HepG2 (cell line): ENCODE measurements around the gene GUCY2D. TPM values are rescaled to one million over a fixed set of nuclear protein-coding genes. Genes with fewer than 3 reads are reported as not detected.

ENCODE experiments used
- ATAC-seq: fragments of 200-7000 bp; cut with Tn5 transposase; 3 replicates; pipeline ENCODE4 v1.9.1; 2020; ENCODE audit warnings: mild to moderate bottlenecking, moderate library complexity
- BruUV-seq: library from RNA; stranded (reverse); fragments of 400-500 nt; replicated peaks from 2 replicates; lab custom pipeline; 2021; lab: Mats Ljungman, UMichigan
- CTCF ChIA-PET: fragments of 300-600 bp; formaldehyde crosslinking; extraction: SDS; loops from one replicate; lab custom pipeline; 2021; ENCODE audit warnings: low total read pairs, inconsistent platforms, low intra/inter-chr PET ratio; lab: Yijun Ruan, JAX
- POLR2A ChIA-PET: fragments of 350-600 bp; sonication (Branson Sonifier 250); formaldehyde crosslinking; loops from one replicate; lab custom pipeline; 2020; ENCODE audit warnings: antibody characterized with exemption, inconsistent platforms; lab: Yijun Ruan, JAX
- DNase-seq: peaks from one replicate; pipeline ENCODE4 v3.0.0-alpha.2; 2015; ENCODE audit warnings: low spot score
- FAIRE-seq: peaks from 3 replicates; lab custom pipeline; 2011; peaks lifted over from hg19 to GRCh38; lab: Jason Lieb, UNC
- H2AFZ ChIP-seq: one replicate; pipeline ENCODE4 v1.6.1; 2011; ENCODE audit warnings: low read length, inconsistent platforms
- H3K27ac ChIP-seq: fragments of 300-600 bp; 3 replicates; pipeline ENCODE4 v1.8.0; 2011; ENCODE audit warnings: mixed run types, mild to moderate bottlenecking, mixed read lengths, low read length, inconsistent platforms; ENCODE audit not compliant: insufficient read depth; ENCODE audit errors: extremely low read length
- H3K27me3 ChIP-seq, 2 experiments: fragments of 200-600 bp in 1 of 2; 2 replicates in 1 of 2; 3 replicates in 1 of 2; pipeline versions ENCODE4 v1.6.0 to v1.8.0; 2011; ENCODE audit warnings: low read length in 2 of 2, mild to moderate bottlenecking in 2 of 2, moderate library complexity in 2 of 2, inconsistent platforms in 1 of 2; ENCODE audit not compliant: insufficient read depth in 2 of 2, control insufficient read depth in 1 of 2
- H3K36me3 ChIP-seq, 2 experiments: fragments of 200-600 bp in 1 of 2; replicated peaks in 1 of 2; 2 replicates in 1 of 2; 3 replicates in 1 of 2; pipeline versions ENCODE4 v1.5.1 to v1.8.0; 2011; ENCODE audit warnings: low read length in 2 of 2, inconsistent platforms in 1 of 2; ENCODE audit not compliant: insufficient read depth in 2 of 2, control insufficient read depth in 1 of 2
- H3K4me1 ChIP-seq: 2 replicates; pipeline ENCODE4 v1.5.1; 2012; ENCODE audit warnings: low read length, inconsistent platforms; ENCODE audit not compliant: insufficient read depth
- H3K4me2 ChIP-seq: 2 replicates; pipeline ENCODE4 v1.6.0; 2011; ENCODE audit warnings: low read depth, low read length, inconsistent platforms
- H3K4me3 ChIP-seq, 3 experiments: fragments of 200-600 bp in 1 of 3; sonication (generic), shearing (Covaris generic) in 1 of 3; replicated peaks in 1 of 3; 2 replicates each; pipeline ENCODE4 v1.5.1; 2011 to 2016; ENCODE audit warnings: low read length in 3 of 3, inconsistent platforms in 2 of 3, low read depth in 2 of 3, mild to moderate bottlenecking in 2 of 3, control low read depth in 1 of 3, mixed read lengths in 1 of 3; ENCODE audit not compliant: insufficient read depth in 1 of 3
- H3K79me2 ChIP-seq: one replicate; pipeline ENCODE4 v1.6.1; 2011; ENCODE audit warnings: low read length, inconsistent platforms; ENCODE audit not compliant: insufficient read depth
- H3K9ac ChIP-seq: 2 replicates; pipeline ENCODE4 v1.6.0; 2011; ENCODE audit warnings: mild to moderate bottlenecking, low read depth, low read length, inconsistent platforms; ENCODE audit not compliant: insufficient read depth
- H3K9me3 ChIP-seq: 2 replicates; pipeline ENCODE4 v1.5.1; 2012; ENCODE audit warnings: mild to moderate bottlenecking, low read length
- H4K20me1 ChIP-seq: 2 replicates; pipeline ENCODE4 v1.6.0; 2011; ENCODE audit warnings: inconsistent platforms, mild to moderate bottlenecking, low read length, moderate library complexity; ENCODE audit not compliant: insufficient read depth
- ASH2L ChIP-seq: fragments of 300-600, 200-600 bp; sonication (generic); IDR thresholded peaks from 2 replicates; pipeline ENCODE4 v1.7.0; 2017; ENCODE audit warnings: low read depth, mild to moderate bottlenecking, moderate library complexity, mixed read lengths, low read length; ENCODE audit not compliant: insufficient read length
- CC2D1A ChIP-seq: sonication (generic); formaldehyde crosslinking; IDR thresholded peaks from 2 replicates; pipeline ENCODE4 v1.8.1; 2023; ENCODE audit warnings: mild to moderate bottlenecking, missing genetic modification reagents
- CENPX ChIP-seq: sonication (generic); formaldehyde crosslinking; IDR thresholded peaks from 2 replicates; pipeline ENCODE4 v1.9.0; 2021; ENCODE audit warnings: mild to moderate bottlenecking, missing genetic modification reagents, moderate library complexity
- CREBL2 ChIP-seq: sonication (generic); formaldehyde crosslinking; IDR thresholded peaks from 2 replicates; pipeline ENCODE4 v1.8.1; 2023; ENCODE audit warnings: missing genetic modification reagents, mild to moderate bottlenecking, borderline replicate concordance
- JUNB ChIP-seq: sonication (generic); formaldehyde crosslinking; IDR thresholded peaks from 2 replicates; pipeline ENCODE4 v1.8.0; 2022; ENCODE audit warnings: missing genetic modification reagents, mild to moderate bottlenecking, borderline replicate concordance
- KLF6 ChIP-seq: IDR thresholded peaks from 2 replicates; pipeline ENCODE4 v1.8.0; 2016; ENCODE audit warnings: missing biosample characterization, missing genetic modification reagents
- MED1 ChIP-seq: sonication (generic); formaldehyde crosslinking; IDR thresholded peaks from 2 replicates; pipeline ENCODE4 v1.4.0; 2020; ENCODE audit warnings: missing genetic modification reagents
- MZF1 ChIP-seq: sonication (generic); formaldehyde crosslinking; IDR thresholded peaks from 2 replicates; pipeline ENCODE4 v1.8.1; 2023; ENCODE audit warnings: mild to moderate bottlenecking, missing genetic modification reagents, borderline replicate concordance
- PRMT3 ChIP-seq: sonication (generic); formaldehyde crosslinking; IDR thresholded peaks from 2 replicates; pipeline ENCODE4 v1.8.1; 2022; ENCODE audit warnings: low read depth, mild to moderate bottlenecking, moderate library complexity, missing genetic modification reagents, borderline replicate concordance
- RAD51 ChIP-seq: fragments of 450-650 bp; IDR thresholded peaks from 2 replicates; pipeline ENCODE4 v1.6.1; 2016; ENCODE audit warnings: borderline replicate concordance
- RXRB ChIP-seq: IDR thresholded peaks from 2 replicates; pipeline ENCODE4 v1.6.1; 2016; ENCODE audit warnings: borderline replicate concordance, missing genetic modification reagents, missing compliant biosample characterization
- TAF1 ChIP-seq: sonication (generic); formaldehyde crosslinking; IDR thresholded peaks from 2 replicates; pipeline ENCODE4 v1.4.0; 2020; ENCODE audit warnings: missing genetic modification reagents
- ZNF138 ChIP-seq: sonication (generic); formaldehyde crosslinking; IDR thresholded peaks from 2 replicates; pipeline ENCODE4 v1.5.0; 2020; ENCODE audit warnings: mild to moderate bottlenecking, low read depth, missing genetic modification reagents
- ZNF329 ChIP-seq: sonication (generic); formaldehyde crosslinking; IDR thresholded peaks from 2 replicates; pipeline ENCODE4 v1.9.0; 2021; ENCODE audit warnings: low read depth, mild to moderate bottlenecking, missing genetic modification reagents
- ZNF484 ChIP-seq: sonication (generic); formaldehyde crosslinking; IDR thresholded peaks from 2 replicates; pipeline ENCODE4 v1.5.1; 2020; ENCODE audit warnings: mild to moderate bottlenecking, low read depth, missing genetic modification reagents, borderline replicate concordance
- ZNF652 ChIP-seq: IDR thresholded peaks from 2 replicates; pipeline ENCODE4 v1.6.1; 2016; ENCODE audit warnings: low read depth, borderline replicate concordance
- WGBS: methylation state at CpG from one replicate; pipeline ENCODE4 v1.1.6; 2017; ENCODE audit warnings: low lambda C conversion rate; 5-methylcytosine and 5-hydroxymethylcytosine counted together
- in situ Hi-C: cut with HindIII; loops from 2 replicates; pipeline ENCODE4 v1.10.0; 2017; ENCODE audit warnings: low pct_unique_long_range_greater_than_20kb; ENCODE audit not compliant: extremely low pct_ligation_motif_present
- intact Hi-C: fragments of 100-400 bp; cut with micrococcal nuclease; formaldehyde crosslinking; loops from one replicate; pipeline ENCODE4 v1.10.0; 2022; ENCODE audit not compliant: unreplicated experiment
- polyA plus RNA-seq, 8 experiments: library from polyadenylated mRNA; depleted of rRNA in 3 of 8; stranded (reverse) in 7 of 8; unstranded in 1 of 8; fragments of >200 nt; fragmentation: Illumina TruSeq in 4 of 8; extraction: Trizol in 4 of 8; gene quantifications; 2 replicates each; pipeline versions ENCODE4 v1.2.1 to v1.2.3, GENCODE V29; 2011 to 2016; ENCODE audit warnings: low read depth in 4 of 8, missing spikeins in 1 of 8, mixed read lengths in 1 of 8; ENCODE audit not compliant: insufficient read depth in 1 of 8
- total RNA-seq, 5 experiments: library from RNA; depleted of rRNA; stranded (reverse); fragments of >200 nt; fragmentation: Illumina TruSeq; extraction: Trizol; gene quantifications; 2 replicates each; pipeline ENCODE4 v1.2.3, GENCODE V29; 2016; ENCODE audit warnings: low read depth in 1 of 5
- TF ChIP-seq, protein P1 (sequence below): IDR thresholded peaks from 2 replicates; pipeline ENCODE4 v1.6.1; 2016; ENCODE audit warnings: low read depth, control low read depth
- TF ChIP-seq, protein P2 (sequence below): sonication (generic); formaldehyde crosslinking; IDR thresholded peaks from 2 replicates; pipeline ENCODE4 v1.5.1; 2020; ENCODE audit warnings: mild to moderate bottlenecking, missing genetic modification reagents, borderline replicate concordance
- TF ChIP-seq, protein P3 (sequence below), 2 experiments: fragments of 450-650 bp in 1 of 2; sonication (generic) in 1 of 2; formaldehyde crosslinking; IDR thresholded peaks; 2 replicates each; pipeline versions ENCODE4 v1.5.0 to v1.8.0; 2020 to 2022; ENCODE audit warnings: mild to moderate bottlenecking in 1 of 2, missing genetic modification reagents in 1 of 2

GUCY2D gene
- total and polyA plus RNA-seq, 2 of the 13 experiments (the other 11 are each of a cell fraction or from before 2014, with no cell fraction given): not detected

DNA sequence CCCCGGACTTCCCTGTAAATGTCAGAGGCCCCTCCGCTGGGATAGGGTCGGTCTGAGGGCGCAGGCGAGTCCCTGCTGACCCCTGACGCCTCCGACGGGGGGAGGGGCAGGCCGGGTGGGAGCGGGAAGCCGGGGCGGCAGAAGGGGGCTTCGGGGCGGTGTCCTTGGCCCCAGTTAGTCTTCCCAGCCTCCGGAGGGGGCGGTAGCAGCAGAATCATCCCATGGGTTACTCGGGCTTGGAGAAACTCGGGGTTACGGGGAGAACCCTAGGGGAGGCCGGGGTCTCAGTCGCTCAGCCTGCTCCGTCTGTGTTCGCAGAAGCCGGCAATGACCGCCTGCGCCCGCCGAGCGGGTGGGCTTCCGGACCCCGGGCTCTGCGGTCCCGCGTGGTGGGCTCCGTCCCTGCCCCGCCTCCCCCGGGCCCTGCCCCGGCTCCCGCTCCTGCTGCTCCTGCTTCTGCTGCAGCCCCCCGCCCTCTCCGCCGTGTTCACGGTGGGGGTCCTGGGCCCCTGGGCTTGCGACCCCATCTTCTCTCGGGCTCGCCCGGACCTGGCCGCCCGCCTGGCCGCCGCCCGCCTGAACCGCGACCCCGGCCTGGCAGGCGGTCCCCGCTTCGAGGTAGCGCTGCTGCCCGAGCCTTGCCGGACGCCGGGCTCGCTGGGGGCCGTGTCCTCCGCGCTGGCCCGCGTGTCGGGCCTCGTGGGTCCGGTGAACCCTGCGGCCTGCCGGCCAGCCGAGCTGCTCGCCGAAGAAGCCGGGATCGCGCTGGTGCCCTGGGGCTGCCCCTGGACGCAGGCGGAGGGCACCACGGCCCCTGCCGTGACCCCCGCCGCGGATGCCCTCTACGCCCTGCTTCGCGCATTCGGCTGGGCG lies 542 bp downstream of the GUCY2D start:
- Histone ChIP-seq H3K9me3 (no peaks in the 10 kb centered on the region), H3K27ac (no peak overlapping the region), H2AFZ (no peak overlapping the region), H3K4me1 (peaks cover 5% of the 10 kb centered on the region), H3K4me3 (no peak overlapping the region), H3K79me2 (no peaks in the 10 kb centered on the region), H4K20me1 (no peaks in the 10 kb centered on the region), H3K36me3 (no peaks in the 10 kb centered on the region), H3K4me2 (no peak overlapping the region), H3K9ac (no peak overlapping the region), H3K27me3 (peaks cover 3 to 48% of the 10 kb centered on the region in 2 experiments)
- no peak for FAIRE-seq
- CTCF ChIA-PET: no interaction called here
- intact Hi-C loops: no loop called here
- POLR2A ChIA-PET: no interaction called here
- 72% methylated on average over 18 of the region's 92 CpGs for WGBS
- no TSS peak for BruUV-seq
- in situ Hi-C loops: no loop called here
- no peak for DNase-seq
- no peak for ATAC-seq
- TF ChIP-seq MZF1 (CRISPR knock-in tag): no peak
- no peak for TF ChIP-seq CC2D1A
- no peak for TF ChIP-seq MED1 (CRISPR knock-in tag)
- TF ChIP-seq, protein P1, sequence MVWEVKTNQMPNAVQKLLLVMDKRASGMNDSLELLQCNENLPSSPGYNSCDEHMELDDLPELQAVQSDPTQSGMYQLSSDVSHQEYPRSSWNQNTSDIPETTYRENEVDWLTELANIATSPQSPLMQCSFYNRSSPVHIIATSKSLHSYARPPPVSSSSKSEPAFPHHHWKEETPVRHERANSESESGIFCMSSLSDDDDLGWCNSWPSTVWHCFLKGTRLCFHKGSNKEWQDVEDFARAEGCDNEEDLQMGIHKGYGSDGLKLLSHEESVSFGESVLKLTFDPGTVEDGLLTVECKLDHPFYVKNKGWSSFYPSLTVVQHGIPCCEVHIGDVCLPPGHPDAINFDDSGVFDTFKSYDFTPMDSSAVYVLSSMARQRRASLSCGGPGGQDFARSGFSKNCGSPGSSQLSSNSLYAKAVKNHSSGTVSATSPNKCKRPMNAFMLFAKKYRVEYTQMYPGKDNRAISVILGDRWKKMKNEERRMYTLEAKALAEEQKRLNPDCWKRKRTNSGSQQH: no peak
- TF ChIP-seq CREBL2 (CRISPR knock-in tag): no peak
- no peak for TF ChIP-seq ZNF138 (CRISPR knock-in tag)
- no peak for TF ChIP-seq ZNF329 (CRISPR knock-in tag)
- TF ChIP-seq ASH2L: no peak
- TF ChIP-seq CENPX (CRISPR knock-in tag): no peak
- TF ChIP-seq ZNF652: no peak
- TF ChIP-seq, protein P2, sequence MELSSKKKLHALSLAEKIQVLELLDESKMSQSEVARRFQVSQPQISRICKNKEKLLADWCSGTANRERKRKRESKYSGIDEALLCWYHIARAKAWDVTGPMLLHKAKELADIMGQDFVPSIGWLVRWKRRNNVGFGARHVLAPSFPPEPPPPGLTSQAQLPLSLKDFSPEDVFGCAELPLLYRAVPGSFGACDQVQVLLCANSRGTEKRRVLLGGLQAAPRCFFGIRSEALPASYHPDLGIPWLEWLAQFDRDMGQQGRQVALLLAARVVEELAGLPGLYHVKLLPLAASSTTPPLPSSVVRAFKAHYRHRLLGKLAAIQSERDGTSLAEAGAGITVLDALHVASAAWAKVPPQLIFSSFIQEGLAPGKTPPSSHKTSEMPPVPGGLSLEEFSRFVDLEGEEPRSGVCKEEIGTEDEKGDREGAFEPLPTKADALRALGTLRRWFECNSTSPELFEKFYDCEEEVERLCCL: no peak
- no peak for TF ChIP-seq TAF1 (CRISPR knock-in tag)
- no peak for TF ChIP-seq JUNB (CRISPR knock-in tag)
- no peak for TF ChIP-seq RXRB (CRISPR knock-in tag)
- TF ChIP-seq, protein P3, sequence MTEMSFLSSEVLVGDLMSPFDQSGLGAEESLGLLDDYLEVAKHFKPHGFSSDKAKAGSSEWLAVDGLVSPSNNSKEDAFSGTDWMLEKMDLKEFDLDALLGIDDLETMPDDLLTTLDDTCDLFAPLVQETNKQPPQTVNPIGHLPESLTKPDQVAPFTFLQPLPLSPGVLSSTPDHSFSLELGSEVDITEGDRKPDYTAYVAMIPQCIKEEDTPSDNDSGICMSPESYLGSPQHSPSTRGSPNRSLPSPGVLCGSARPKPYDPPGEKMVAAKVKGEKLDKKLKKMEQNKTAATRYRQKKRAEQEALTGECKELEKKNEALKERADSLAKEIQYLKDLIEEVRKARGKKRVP (CRISPR knock-in tag; IDR thresholded peaks at IDR 0.05): no peak
- TF ChIP-seq RAD51: no peak
- TF ChIP-seq PRMT3 (CRISPR knock-in tag): no peak
- TF ChIP-seq ZNF484 (CRISPR knock-in tag): no peak
- TF ChIP-seq KLF6 (CRISPR knock-in tag): no peak
